SH-SY5Y (cell line): ENCODE measurements around the gene C1orf115.

Source experiments
- GATA2 ChIP-seq: IDR thresholded peaks from 2 replicates; pipeline ENCODE4 v1.6.1; 2011; ENCODE audit warnings: mild to moderate bottlenecking, low read depth, low read length
- GATA3 ChIP-seq: IDR thresholded peaks from 2 replicates; pipeline ENCODE4 v1.6.1; 2011; ENCODE audit warnings: low read depth, mild to moderate bottlenecking, low read length, moderate library complexity

C1orf115 gene, protein sequence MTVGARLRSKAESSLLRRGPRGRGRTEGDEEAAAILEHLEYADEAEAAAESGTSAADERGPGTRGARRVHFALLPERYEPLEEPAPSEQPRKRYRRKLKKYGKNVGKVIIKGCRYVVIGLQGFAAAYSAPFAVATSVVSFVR

GRCh38 chr1:220690140-220691052, at the start of gene C1orf115:
Gene C1orf115 (plus strand): TSS chr1:220690363. CDS start chr1:220690403, 40 bp downstream.
- TF ChIP-seq GATA2 (no peak), GATA3 (no peak)

DNA sequence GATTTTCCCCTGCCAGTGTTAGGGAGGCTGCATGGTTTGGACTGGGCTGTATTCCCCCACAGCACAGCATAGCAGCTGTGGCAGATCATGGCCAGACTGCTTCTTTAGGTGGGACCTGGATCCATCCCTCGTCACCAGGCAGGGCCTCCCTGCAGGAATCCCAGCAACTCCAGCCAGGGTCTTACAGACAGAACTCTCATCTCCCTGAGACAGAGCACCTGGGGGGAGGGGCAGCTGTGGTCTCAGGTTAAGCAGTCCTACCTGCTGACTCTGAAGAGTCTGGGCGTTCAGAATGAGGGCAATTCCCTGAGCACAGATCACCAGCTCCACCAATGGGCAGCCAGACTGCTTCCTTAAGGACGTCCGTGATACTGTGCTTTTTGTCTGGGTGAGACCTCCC, 47.9 kb upstream of the C1orf115 start:
- TF ChIP-seq GATA2 (no peak), GATA3 (no peak)

- TF ChIP-seq GATA2, result no peak
- no peak for TF ChIP-seq GATA3
These were observed 37.2 kb upstream of the C1orf115 start for GRCh38 chr1:220652995-220653394.

GRCh38 chr1:220655509-220655908, 34.7 kb upstream of the C1orf115 start:
- TF ChIP-seq GATA2, result no peak
- no peak for TF ChIP-seq GATA3

DNA sequence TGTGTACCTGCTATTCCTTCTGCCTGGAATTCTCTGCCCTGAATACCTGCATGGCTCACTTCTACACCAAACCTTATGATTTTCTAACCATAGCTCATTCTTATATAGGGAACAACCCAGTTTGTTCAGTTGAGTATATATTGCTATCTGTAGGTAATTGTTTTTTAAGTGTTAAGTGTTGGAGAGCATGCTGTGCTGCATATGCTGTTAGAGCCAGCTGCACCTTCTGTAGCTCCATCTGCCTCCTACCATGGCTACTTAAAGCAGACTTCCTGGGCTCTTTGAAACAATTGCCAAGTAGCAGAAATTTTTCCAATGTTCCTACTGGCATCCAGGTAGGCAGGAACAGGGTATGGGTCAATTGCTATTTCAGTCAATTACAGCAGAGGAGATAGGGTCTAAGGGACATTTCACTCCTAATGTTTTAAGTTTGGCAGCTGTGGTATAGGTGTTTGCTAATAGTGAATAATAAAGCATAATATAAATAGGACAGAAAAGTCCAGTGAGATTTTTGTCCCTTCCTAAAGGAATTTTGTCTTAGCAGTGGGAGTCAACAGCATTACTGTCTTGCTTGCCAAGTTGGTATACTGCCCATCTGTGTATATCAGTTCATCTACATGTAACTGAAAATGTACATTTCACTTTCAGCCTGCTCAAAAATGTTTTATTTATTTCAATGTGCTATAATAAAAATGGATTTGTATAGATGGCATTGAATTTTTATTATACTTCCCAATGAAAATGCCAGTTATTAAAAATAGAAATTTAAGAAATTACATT, 34.0 kb upstream of the C1orf115 start:
- TF ChIP-seq GATA2, result no peak
- TF ChIP-seq GATA3, result no peak

- TF ChIP-seq GATA2, result no peak
- TF ChIP-seq GATA3, result no peak
These were observed 23.8 kb upstream of the C1orf115 start for GRCh38 chr1:220666349-220666748.

DNA sequence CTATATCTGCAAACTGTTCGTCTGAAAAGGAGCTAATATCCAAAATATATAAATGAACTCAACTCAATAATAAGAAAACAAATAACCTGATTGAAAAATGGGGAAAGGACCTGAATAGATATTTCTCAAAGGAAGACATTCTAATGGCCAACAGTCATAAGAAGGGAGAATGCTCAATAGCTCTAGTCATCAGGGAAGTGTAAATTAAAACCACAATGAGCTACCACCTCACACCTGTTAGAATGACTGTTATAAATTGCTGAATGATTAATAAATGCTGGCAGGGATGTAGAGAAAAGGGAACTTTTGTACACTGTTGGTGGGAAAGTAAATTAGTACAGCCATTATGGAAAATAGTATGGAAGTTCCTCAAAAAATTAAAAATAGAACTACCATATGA, 21.2 kb upstream of the C1orf115 start:
- TF ChIP-seq GATA2 (no peak), GATA3 (no peak)

- no peak for TF ChIP-seq GATA3
- no peak for TF ChIP-seq GATA2
These were observed 19.8 kb upstream of the C1orf115 start for GRCh38 chr1:220670365-220670764.

- TF ChIP-seq GATA2, result no peak
- TF ChIP-seq GATA3, result no peak
These were observed 16.2 kb upstream of the C1orf115 start for GRCh38 chr1:220673921-220674320.

DNA sequence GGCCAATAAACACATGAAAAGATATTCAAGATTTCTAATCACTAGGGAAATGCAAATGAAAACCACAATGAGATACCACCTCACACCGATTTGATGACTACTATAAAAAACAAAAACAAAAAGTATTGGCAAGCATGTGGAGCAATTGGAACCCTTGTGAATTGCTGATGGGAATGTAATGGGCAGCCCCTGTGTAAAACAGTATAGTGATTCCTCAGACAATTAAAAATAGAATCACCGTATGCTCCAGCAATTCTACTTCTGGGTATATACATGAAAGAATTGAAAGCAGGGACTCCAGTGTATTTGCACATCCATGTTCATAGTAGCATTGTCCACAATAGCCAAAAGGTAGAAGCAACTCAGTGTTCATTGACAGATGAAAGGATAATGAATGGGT, 12.9 kb upstream of the C1orf115 start:
- TF ChIP-seq GATA2 (no peak), GATA3 (no peak)

DNA sequence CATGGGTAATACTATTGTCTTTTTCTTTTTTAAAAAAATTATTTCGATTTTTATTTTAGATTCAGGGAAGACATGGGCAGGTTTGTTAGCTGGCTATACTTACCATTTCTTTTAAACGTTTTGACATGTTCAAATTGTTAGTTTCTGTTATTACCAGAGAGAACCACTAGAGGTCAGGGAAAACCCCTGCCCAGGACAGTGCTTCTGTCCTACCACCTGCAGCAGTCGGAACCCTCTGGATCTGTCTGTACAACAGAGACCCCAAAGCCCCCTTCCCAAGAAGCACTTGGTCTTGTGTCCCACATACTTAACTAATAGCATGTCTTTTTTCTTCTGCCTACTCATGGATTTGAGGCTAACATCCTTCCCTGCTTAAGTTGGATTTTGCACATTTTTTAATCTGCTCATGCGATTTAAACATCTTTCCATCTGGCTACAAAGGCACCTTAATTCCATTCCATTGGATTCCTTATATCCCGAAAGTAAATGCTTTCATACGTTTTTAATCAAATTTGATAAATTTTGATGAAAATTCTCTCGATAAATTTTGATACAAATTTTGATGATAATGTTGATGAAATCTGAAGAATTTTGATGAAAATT, 10.0 kb upstream of the C1orf115 start:
- TF ChIP-seq GATA2 (no peak), GATA3 (no peak)

DNA sequence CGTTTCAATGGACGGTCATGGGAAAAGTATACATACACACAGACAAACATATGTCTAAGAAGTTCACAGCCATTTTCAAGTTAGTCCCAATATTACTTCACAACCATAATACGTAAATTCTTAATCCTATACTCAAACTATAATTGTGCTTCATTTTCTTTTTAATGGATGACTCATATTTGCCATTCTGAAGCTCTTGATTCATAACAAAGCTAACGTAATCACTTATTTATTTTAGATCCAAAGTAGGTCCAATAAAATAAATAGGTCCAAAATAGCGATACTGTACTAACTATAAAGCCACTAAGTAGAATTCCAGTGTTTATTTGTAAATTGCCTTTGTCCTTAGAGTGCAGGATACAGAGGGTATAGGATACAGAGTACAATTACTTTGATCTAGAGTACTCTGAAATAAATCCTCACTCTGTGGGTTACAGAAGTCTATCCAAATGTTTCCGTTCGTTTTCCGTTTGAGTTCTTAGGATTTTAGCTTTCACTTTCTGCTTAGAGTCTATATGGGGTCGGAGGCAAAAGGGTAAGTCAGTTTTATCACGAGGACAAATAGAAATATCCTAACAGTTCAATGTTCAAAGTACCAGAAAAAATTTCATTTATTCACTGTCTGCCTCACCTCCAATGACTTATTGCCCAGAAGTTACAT, 8.8 kb upstream of the C1orf115 start:
- no peak for TF ChIP-seq GATA3
- TF ChIP-seq GATA2, result no peak

GRCh38 chr1:220682901-220683576, 7.1 kb upstream of the C1orf115 start:
- TF ChIP-seq GATA3 (no peak), GATA2 (no peak)
